Skin of body (tissue), 2 donors: ENCODE measurements around the gene TIMM22. TPM values are rescaled to one million over a fixed set of nuclear protein-coding genes. Genes with fewer than 3 reads are reported as not detected.
"Not testable (repeated sequence)": the region's sequence is repeated elsewhere in the genome, so short reads cannot be mapped to it uniquely, and the experiment has no call there.

ENCODE experiments used
- DNase-seq: peaks from one replicate; lab custom pipeline; 2025; lab: John Stamatoyannopoulos, UW
- total RNA-seq: library from RNA; depleted of rRNA; stranded (reverse); fragments of >200 nt; gene quantifications from one replicate; pipeline ENCODE4 v1.2.3, GENCODE V29; 2014

TIMM22 gene
- total RNA-seq, 1 donor from 2014 or later = 9.0 TPM

DNA sequence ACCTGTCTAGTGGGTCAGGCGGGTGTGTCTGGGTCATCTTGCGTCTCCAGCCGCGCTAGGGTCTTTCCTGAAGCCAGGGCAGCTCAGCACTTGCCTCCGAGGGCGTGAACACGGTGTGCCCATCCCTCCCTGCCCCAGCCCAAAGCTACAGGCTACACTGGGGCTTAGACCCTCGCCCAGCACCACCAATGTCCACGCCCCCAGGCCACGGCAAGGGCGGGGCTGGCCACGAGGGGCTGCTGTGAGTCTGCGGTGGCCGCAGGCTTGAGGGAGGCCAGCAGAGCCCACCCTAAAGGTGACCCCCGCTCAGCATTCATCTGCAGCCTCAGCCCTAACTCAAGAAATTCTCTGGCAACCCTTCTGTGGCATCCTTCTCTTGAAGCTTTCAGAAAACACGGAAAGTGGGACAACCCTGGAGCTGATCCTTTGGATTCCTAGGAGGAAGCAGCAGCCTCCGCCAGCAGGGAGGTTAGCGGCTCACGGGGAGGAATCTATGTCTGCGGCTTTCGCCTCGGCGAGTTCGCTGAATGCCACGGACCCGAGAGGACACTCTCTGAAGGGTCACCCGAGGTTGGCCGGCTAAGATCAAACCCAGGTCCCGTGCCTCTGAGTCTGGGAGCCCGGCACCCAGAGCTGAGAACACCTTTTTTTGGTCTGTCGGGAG is 41.7 kb downstream of the TIMM22 start:
- DNase-seq = no peak

GRCh38 chr17:1039123-1039507 is 42.2 kb downstream of the TIMM22 start:
- no peak for DNase-seq

DNA sequence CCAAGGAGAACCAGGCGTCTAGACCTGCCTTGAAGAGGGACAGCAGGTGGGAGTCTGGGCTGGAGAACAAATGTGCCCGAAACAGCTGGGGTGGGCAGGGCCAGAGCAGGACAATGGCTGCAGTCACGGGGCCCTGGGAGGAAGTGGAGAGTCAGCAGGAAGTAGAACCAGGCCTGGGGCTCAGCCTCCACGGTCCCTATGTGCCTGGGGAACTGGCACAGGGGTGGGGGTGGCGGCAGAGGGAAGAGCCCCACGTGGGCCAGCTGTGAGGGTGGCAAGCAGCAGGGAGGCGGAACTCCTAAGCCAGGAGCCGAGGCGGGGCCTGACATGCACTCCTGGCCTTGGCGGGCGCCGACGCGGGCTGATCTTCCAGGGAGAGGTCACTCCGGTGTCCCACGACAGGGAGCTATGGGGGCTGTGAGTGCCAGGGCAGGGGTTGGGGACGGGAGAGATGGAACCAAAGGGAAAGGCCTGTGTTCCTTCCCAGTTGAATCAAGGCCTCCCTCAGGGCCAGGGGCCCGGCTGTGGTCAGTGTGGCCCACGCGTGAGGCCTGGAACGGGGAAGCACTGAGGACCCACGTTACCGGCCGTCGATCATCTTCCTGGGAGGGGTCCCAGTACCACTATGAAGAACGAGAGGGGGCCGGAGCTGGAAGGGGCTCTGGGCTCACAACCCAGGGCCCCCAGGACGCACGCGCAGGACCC is 42.7 kb downstream of the TIMM22 start:
- peak; percentile 26 for DNase-seq

GRCh38 chr17:1040216-1040600 is 43.3 kb downstream of the TIMM22 start:
- peak; percentile 18 for DNase-seq

- DNase-seq = no peak
Observed at GRCh38 chr17:1041746-1042145, 44.8 kb downstream of the TIMM22 start.

DNA sequence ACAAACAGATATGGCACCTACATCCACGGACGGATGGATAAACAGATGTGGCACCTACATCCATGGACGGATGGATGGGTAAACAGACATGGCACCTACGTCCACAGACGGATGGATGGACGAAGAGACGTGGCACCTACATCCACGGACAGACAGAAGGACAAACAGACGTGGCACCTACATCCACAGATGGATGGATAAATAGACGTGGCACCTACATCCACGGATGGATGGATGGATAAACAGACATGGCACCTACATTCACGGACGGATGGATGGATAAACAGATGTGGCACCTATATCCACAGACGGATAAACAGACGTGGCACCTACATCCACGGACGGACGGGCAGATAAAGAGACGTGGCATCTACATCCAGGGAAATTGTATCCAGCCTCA is 45.6 kb downstream of the TIMM22 start:
- DNase-seq = no peak

DNA sequence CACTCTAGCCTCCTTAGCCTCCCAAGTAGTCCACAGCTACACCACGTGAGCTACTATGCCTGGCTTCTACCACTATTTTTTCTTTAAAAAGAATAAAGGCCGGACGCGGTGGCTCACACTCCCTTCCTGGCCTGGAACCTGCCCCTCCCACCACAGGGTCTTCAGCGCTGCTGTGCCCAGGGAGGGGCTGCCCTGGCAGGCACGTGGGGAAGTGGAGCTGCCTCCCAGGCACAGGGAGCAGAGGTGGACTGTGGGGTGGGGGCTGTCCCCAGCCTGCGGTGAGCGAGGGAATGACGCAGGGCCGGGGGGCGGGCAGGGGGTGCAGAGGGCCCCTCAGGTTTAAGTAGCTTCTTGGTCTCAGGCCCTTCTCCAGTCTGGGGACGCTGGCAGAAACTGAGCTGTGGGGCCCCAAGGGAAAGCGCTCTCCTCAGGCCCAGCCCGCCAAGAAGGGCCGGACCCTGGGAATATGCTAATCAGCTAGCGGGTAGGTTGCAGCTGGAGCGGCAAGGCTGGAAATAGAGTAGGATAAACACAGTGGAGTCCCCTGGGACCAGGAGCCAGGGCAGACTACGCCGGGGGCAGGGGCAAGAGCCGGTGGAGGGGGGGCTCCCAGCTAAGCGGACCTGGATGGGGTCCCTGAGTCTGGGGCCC is 46.8 kb downstream of the TIMM22 start:
- DNase-seq = peak; percentile 8

DNA sequence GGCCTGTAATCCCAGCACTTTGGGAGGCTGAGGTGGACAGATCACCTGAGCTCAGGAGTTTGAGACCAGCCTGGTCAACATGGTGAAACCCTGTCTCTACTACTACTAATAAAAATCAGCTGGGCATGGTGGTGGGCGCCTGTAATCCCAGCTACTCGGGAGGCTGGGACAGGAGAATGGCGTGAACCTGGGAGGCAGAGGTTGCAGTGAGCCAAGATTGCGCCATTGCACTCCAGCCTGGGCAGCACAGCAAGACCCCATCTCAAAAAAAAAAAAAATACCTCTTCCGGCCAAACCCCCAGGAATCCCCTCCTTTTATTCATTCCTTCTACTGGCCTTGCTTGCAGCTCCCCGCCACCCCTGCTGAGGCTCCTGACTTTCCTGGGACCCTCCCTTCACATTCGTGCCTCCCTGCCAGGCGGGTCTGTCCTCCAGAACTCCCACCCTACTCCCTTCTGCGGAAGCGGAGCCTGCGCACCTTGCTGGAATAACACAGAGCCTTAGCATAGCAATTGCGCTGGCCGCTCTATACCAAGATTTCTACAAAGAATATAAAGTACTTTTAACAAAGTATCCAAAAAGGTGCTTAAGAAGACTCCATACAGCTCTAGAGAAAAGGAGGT is 47.6 kb downstream of the TIMM22 start:
- DNase-seq = not testable (repeated sequence)

GRCh38 chr17:1045456-1045855 is 48.5 kb downstream of the TIMM22 start:
- DNase-seq = no peak

DNA sequence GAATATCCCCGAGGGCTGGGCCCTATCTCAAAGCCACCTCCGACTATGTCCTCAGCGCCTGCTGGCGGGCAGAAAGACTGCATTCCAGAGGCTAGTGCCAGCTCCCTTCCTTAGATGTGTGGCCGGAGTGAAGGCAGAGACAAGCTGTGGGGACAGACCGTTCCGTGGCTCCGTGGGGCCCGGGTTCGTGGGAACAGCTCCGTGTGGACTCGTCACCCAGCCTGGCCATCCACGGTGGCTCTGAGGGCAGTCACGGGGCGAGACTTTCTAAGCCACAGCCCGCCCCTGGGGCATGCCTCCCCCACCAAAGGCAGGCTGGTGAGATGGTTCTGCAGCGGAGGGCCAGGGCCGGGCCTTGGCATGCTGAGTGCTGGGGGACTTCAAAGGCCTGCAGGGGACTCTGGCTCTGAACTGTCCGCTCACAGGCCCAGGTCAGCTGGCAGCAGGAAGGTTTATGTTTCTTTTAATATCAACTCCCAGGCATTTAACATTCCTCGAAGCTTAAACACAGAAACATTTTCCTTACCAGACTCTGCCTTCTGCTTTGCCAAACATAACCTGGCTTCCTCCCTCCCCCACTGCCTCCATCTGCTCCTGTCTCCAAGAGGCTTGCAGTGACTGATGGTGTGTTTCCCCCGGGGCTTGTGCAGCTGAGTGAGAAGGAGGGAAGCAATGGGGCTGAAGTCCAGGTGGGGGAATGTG is 50.4 kb downstream of the TIMM22 start:
- DNase-seq = no peak

- no peak for DNase-seq
Observed at GRCh38 chr17:1047879-1048470, 51.0 kb downstream of the TIMM22 start.

DNA sequence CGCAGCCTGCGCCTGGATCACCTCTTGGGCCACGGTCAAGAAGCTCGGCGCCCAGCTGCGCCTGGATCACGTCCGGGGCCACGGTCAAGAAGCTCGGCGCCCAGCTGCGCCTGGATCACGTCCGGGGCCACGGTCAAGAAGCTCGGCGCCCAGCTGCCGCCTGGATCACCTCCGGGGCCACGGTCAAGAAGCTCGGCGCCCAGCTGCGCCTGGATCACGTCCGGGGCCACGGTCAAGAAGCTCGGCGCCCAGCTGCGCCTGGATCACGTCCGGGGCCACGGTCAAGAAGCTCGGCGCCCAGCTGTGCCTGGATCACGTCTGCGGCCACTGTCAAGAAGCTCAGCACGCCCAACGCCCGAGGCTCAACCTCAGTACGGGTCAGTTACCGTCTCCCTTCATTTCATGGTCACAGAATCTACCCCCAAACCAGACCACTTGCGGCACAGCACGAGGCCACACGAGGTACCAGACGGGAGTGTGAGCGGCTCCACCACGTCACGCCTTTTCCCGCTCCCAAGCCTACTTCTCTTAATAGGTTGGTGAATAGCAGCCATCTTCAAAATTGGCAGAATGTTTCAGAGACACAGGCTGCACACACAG is 51.7 kb downstream of the TIMM22 start:
- DNase-seq = not testable (repeated sequence)

- DNase-seq = no peak
Observed at GRCh38 chr17:1049446-1050225, 52.7 kb downstream of the TIMM22 start.

DNA sequence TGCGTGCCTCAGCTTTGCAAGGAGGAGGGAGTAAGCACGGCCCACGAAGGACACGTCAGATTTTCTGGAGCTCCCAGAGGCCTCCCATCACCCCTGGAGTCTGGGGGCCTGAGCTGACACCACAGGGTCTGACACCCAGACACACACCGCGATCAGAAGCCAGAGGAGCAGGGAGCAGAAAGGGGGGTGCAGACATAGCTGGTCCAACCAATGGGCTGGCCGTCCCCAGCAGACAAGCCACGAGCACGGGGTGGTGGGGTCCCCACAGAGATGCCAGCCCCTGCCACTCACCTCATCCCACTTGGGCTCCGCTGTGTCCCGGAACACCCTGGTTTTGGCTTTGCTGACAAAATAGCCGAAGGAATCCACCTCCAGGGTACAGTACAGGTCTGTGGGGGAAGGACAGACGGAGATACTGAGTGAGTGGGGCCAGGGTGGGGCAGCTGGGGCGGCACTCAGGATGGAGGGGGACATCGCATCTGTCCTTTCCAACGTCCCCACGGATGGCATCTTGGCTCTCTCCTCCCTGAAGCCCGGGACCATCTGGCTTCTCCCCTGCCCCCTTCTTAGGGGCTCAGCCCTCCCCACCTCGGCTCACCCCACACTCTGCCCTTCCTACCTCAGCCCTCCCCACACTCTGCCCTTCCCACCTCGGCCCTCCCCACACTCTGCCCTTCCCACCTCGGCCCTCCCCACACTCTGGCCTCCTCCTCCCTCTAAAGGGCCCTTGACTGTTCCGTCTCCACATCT is 53.5 kb downstream of the TIMM22 start:
- no peak for DNase-seq

GRCh38 chr17:1050996-1051925 is 54.3 kb downstream of the TIMM22 start:
- DNase-seq = no peak
